Loucy (cell line): ENCODE results near the gene GPT2.

Experiments
- H2AFZ ChIP-seq: fragments of 200-600 bp; sonication (generic); 2 replicates; pipeline ENCODE4 v1.6.0; 2016; ENCODE audit warnings: antibody characterized with exemption, mild to moderate bottlenecking, low read length, moderate library complexity
- H3F3A ChIP-seq: fragments of 200-600 bp; 2 replicates; pipeline ENCODE4 v1.6.0; 2016; ENCODE audit warnings: antibody characterized with exemption, low read depth, mild to moderate bottlenecking
- H3K27me3 ChIP-seq: fragments of 200-600 bp; sonication (generic); 2 replicates; pipeline ENCODE4 v1.6.1; 2014; ENCODE audit warnings: low read length, mild to moderate bottlenecking; ENCODE audit not compliant: insufficient read depth, poor library complexity, severe bottlenecking
- H3K36me3 ChIP-seq: fragments of 200-600 bp; sonication (generic); 2 replicates; pipeline ENCODE4 v1.6.1; 2016; ENCODE audit warnings: low read length; ENCODE audit not compliant: insufficient read depth
- H3K4me1 ChIP-seq: fragments of 200-600 bp; sonication (generic); 2 replicates; pipeline ENCODE4 v1.5.1; 2014; ENCODE audit warnings: low read length, mild to moderate bottlenecking; ENCODE audit not compliant: insufficient read depth, poor library complexity, severe bottlenecking
- H3K4me2 ChIP-seq: fragments of 200-600 bp; sonication (generic); 2 replicates; pipeline ENCODE4 v1.6.0; 2014; ENCODE audit warnings: antibody characterized with exemption, low read length, low read depth, mild to moderate bottlenecking; ENCODE audit not compliant: poor library complexity, severe bottlenecking
- H3K4me3 ChIP-seq: fragments of 200-600 bp; sonication (generic); 2 replicates; pipeline ENCODE4 v1.5.1; 2014; ENCODE audit warnings: low read length, mild to moderate bottlenecking, mixed read lengths; ENCODE audit not compliant: poor library complexity, severe bottlenecking
- H3K79me2 ChIP-seq: fragments of 200-600 bp; sonication (generic); 2 replicates; pipeline ENCODE4 v1.6.1; 2014; ENCODE audit warnings: low read length; ENCODE audit not compliant: insufficient read depth
- H3K9ac ChIP-seq: fragments of 200-600 bp; sonication (generic); 2 replicates; pipeline ENCODE4 v1.6.0; 2014; ENCODE audit warnings: mild to moderate bottlenecking, low read depth, low read length, moderate library complexity; ENCODE audit not compliant: poor library complexity, severe bottlenecking
- H3K9me2 ChIP-seq: fragments of 200-600 bp; sonication (generic); replicated peaks from 2 replicates; pipeline ENCODE4 v1.6.1; 2016; ENCODE audit warnings: low read depth, low read length, mixed read lengths
- H3K9me3 ChIP-seq: fragments of 200-600 bp; sonication (generic); 2 replicates; pipeline ENCODE4 v1.6.1; 2014; ENCODE audit warnings: mild to moderate bottlenecking, antibody characterized with exemption, low read length, low read depth; ENCODE audit not compliant: insufficient read depth
- H4K20me1 ChIP-seq: fragments of 200-600 bp; sonication (generic); 2 replicates; pipeline ENCODE4 v1.6.0; 2014; ENCODE audit warnings: antibody characterized with exemption, low read length, mild to moderate bottlenecking; ENCODE audit not compliant: insufficient read depth, poor library complexity, severe bottlenecking
- EZH2phosphoT487 ChIP-seq: fragments of 200-600 bp; IDR thresholded peaks from 2 replicates; pipeline ENCODE4 v1.6.1; 2018; ENCODE audit warnings: antibody characterized with exemption, mild to moderate bottlenecking, moderate library complexity, borderline replicate concordance
- TF ChIP-seq, protein P1 (sequence below): fragments of 200-600 bp; sonication (generic); conservative IDR thresholded peaks from 2 replicates; pipeline ENCODE4 v1.5.1; 2014; ENCODE audit warnings: mild to moderate bottlenecking, antibody characterized with exemption, low read length

GPT2 gene

DNA sequence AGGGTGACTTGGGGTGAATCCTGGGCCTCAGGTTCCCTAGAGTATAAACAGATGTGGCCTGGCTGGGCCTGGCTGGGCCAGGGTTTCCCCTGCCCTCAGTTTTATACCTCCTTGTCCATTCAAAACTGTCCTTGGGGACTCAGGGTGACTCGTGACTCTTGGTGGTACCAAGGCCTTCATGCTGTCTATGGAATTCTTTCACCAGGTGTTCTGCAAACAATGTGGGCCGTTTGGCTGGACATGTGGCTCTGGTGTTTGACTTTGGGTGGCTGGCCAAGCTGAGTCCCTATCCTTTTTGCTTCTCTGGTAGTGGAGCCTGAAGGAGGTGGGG, 3.3 kb downstream of the GPT2 start:
- H3K4me1 ChIP-seq: no peaks in the 10 kb centered on the region
- no peak overlapping the region for H3K4me3 ChIP-seq
- H3K27me3 ChIP-seq: no peaks in the 10 kb centered on the region
- H3K36me3 ChIP-seq: no peaks in the 10 kb centered on the region
- no peaks in the 10 kb centered on the region for H4K20me1 ChIP-seq
- H3K4me2 ChIP-seq: no peak overlapping the region
- H3F3A ChIP-seq: no peaks in the 10 kb centered on the region
- H3K9me3 ChIP-seq: no peaks in the 10 kb centered on the region
- no peaks in the 10 kb centered on the region for H3K79me2 ChIP-seq
- no peak overlapping the region for H2AFZ ChIP-seq
- TF ChIP-seq, protein P1, sequence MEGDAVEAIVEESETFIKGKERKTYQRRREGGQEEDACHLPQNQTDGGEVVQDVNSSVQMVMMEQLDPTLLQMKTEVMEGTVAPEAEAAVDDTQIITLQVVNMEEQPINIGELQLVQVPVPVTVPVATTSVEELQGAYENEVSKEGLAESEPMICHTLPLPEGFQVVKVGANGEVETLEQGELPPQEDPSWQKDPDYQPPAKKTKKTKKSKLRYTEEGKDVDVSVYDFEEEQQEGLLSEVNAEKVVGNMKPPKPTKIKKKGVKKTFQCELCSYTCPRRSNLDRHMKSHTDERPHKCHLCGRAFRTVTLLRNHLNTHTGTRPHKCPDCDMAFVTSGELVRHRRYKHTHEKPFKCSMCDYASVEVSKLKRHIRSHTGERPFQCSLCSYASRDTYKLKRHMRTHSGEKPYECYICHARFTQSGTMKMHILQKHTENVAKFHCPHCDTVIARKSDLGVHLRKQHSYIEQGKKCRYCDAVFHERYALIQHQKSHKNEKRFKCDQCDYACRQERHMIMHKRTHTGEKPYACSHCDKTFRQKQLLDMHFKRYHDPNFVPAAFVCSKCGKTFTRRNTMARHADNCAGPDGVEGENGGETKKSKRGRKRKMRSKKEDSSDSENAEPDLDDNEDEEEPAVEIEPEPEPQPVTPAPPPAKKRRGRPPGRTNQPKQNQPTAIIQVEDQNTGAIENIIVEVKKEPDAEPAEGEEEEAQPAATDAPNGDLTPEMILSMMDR: no peak
- no peak for TF ChIP-seq EZH2phosphoT487
- H3K9me2 ChIP-seq: no peaks in the 10 kb centered on the region
- H3K9ac ChIP-seq: no peak overlapping the region

DNA sequence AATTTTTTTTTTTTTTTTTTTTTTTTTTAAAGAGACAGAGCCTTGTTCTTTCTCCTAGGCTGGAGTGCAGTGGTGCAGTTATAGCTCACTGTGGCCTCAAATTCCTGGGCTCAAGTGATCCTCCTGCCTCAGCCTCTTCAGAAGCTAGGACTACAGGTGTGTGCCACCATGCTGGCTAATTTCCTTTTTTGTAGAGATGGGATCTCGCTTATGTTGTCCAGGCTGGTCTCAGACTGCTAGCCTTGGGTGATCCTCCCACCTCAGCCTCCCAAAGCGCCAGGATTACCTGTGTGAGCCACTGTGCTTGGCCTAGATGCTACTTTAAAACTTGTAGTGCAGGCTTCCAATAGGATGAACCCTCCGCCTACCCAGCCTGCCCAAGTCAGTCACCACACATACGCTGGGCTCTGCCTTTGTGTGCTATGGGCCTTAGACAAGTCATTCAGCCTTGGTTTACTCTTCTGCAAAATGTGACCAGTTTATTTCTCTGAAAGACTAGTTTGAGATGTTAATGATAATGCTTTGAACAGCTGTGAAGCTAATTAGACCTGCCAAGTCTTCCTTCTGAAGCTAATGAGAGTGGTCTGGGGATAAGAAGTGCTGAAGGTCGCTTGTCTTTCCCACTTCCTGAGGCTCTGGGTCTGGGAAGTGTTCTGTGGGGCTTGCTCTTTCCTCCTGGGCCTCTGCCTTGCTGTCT, 5.2 kb downstream of the GPT2 start:
- Histone ChIP-seq H3K27me3 (no peaks in the 10 kb centered on the region), H3K79me2 (no peaks in the 10 kb centered on the region), H3K9me3 (no peaks in the 10 kb centered on the region), H3K9ac (no peak overlapping the region), H2AFZ (no peak overlapping the region), H3F3A (no peaks in the 10 kb centered on the region), H3K4me2 (no peak overlapping the region), H3K36me3 (no peaks in the 10 kb centered on the region), H3K4me1 (no peaks in the 10 kb centered on the region), H3K4me3 (no peak overlapping the region), H3K9me2 (no peaks in the 10 kb centered on the region), H4K20me1 (no peaks in the 10 kb centered on the region)
- TF ChIP-seq EZH2phosphoT487: no peak
- TF ChIP-seq, protein P1: no peak

DNA sequence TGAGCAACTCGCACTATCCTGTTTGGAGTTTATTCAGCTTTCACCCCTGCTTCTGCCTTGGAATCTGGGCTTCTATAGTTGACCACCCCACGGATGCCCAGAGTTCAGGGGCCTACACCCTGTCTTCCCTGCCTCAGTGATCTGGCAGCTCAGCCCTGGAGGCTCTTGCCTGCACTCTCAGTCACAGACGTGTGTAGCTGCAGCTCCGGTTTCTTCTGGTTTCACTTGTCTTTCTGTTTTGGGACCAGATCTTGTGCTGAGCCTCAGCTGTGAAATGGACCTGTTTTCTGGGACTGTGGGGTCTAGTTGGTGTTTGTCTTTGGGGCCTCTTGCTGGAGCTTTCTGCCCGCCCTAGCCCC, 5.8 kb downstream of the GPT2 start:
- no peaks in the 10 kb centered on the region for H3K9me2 ChIP-seq
- no peaks in the 10 kb centered on the region for H3K27me3 ChIP-seq
- no peaks in the 10 kb centered on the region for H3K36me3 ChIP-seq
- TF ChIP-seq, protein P1: no peak
- TF ChIP-seq EZH2phosphoT487: no peak
- no peaks in the 10 kb centered on the region for H4K20me1 ChIP-seq
- H2AFZ ChIP-seq: no peak overlapping the region
- H3K79me2 ChIP-seq: no peaks in the 10 kb centered on the region
- no peaks in the 10 kb centered on the region for H3F3A ChIP-seq
- H3K4me3 ChIP-seq: no peak overlapping the region
- no peak overlapping the region for H3K9ac ChIP-seq
- no peaks in the 10 kb centered on the region for H3K4me1 ChIP-seq
- no peaks in the 10 kb centered on the region for H3K9me3 ChIP-seq
- no peak overlapping the region for H3K4me2 ChIP-seq
